Fibroblast of skin of right biceps (primary cell): ENCODE results near the gene GADD45A.
"Not testable (repeated sequence)": the region's sequence is repeated elsewhere in the genome, so short reads cannot be mapped to it uniquely, and the experiment has no call there.

Source experiments
- DNase-seq: peaks from one replicate; pipeline ENCODE4 v3.0.0-alpha.2; 2013

The GADD45A gene

GRCh38 chr1:67685067-67685557, at the start of gene GADD45A:
GADD45A (plus strand) TSS chr1:67685201; CDS start chr1:67685495, 294 bp downstream.
- peak; percentile 100 for DNase-seq

GRCh38 chr1:67636146-67636545, 48.9 kb upstream of the GADD45A start:
- no peak for DNase-seq

GRCh38 chr1:67639361-67639760, 45.6 kb upstream of the GADD45A start:
- DNase-seq = no peak

- no peak for DNase-seq
Measured at GRCh38 chr1:67642629-67643028, 42.4 kb upstream of the GADD45A start.

- DNase-seq = no peak
Measured at GRCh38 chr1:67644566-67644965, 40.4 kb upstream of the GADD45A start.

- no peak for DNase-seq
Measured at GRCh38 chr1:67645495-67646144, 39.4 kb upstream of the GADD45A start.

- no peak for DNase-seq
Measured at GRCh38 chr1:67646145-67647035, 38.6 kb upstream of the GADD45A start.

GRCh38 chr1:67647036-67647798, 37.8 kb upstream of the GADD45A start:
- DNase-seq = peak; percentile 17

- DNase-seq = no peak
Measured at GRCh38 chr1:67647814-67648358, 37.1 kb upstream of the GADD45A start.

- no peak for DNase-seq
Measured at GRCh38 chr1:67648582-67649326, 36.2 kb upstream of the GADD45A start.

- no peak for DNase-seq
Measured at GRCh38 chr1:67650061-67650460, 34.9 kb upstream of the GADD45A start.

GRCh38 chr1:67651031-67651430, 34.0 kb upstream of the GADD45A start:
- DNase-seq = no peak

- DNase-seq = peak; percentile 32
Measured at GRCh38 chr1:67652800-67653199, 32.2 kb upstream of the GADD45A start.

GRCh38 chr1:67653304-67653703, 31.7 kb upstream of the GADD45A start:
- no peak for DNase-seq

- no peak for DNase-seq
Measured at GRCh38 chr1:67655581-67655980, 29.4 kb upstream of the GADD45A start.

- not testable (repeated sequence) for DNase-seq
Measured at GRCh38 chr1:67657152-67657551, 27.8 kb upstream of the GADD45A start.

GRCh38 chr1:67659229-67659628, 25.8 kb upstream of the GADD45A start:
- DNase-seq = no peak

- no peak for DNase-seq
Measured at GRCh38 chr1:67662884-67663283, 22.1 kb upstream of the GADD45A start.

- no peak for DNase-seq
Measured at GRCh38 chr1:67664048-67664447, 21.0 kb upstream of the GADD45A start.

- not testable (repeated sequence) for DNase-seq
Measured at GRCh38 chr1:67665307-67665706, 19.7 kb upstream of the GADD45A start.

- no peak for DNase-seq
Measured at GRCh38 chr1:67666636-67667035, 18.4 kb upstream of the GADD45A start.

GRCh38 chr1:67668660-67669059, 16.3 kb upstream of the GADD45A start:
- DNase-seq = no peak
